COLO829 (cell line): Measurements from ENCODE around the gene RPGRIP1L.

Experiments used
- DNase-seq: peaks from one replicate; pipeline ENCODE4 v3.0.0; 2012; ENCODE audit warnings: low spot score

RPGRIP1L gene

GRCh38 chr16:53651357-53651756, 52.3 kb downstream of the RPGRIP1L start:
- DNase-seq, result no peak

GRCh38 chr16:53646506-53646905, 57.2 kb downstream of the RPGRIP1L start:
- no peak for DNase-seq

- DNase-seq, result no peak
Observed at GRCh38 chr16:53643474-53643873, 60.2 kb downstream of the RPGRIP1L start.

GRCh38 chr16:53642094-53642493, 61.6 kb downstream of the RPGRIP1L start:
- DNase-seq, result no peak

- DNase-seq, result no peak
Observed at GRCh38 chr16:53636978-53637377, 66.7 kb downstream of the RPGRIP1L start.

GRCh38 chr16:53632526-53632925, 71.1 kb downstream of the RPGRIP1L start:
- DNase-seq, result no peak

GRCh38 chr16:53631236-53632025, 72.2 kb downstream of the RPGRIP1L start:
- DNase-seq, result no peak

- no peak for DNase-seq
Observed at GRCh38 chr16:53629607-53630312, 73.9 kb downstream of the RPGRIP1L start.

GRCh38 chr16:53629151-53629550, 74.5 kb downstream of the RPGRIP1L start:
- DNase-seq, result no peak

GRCh38 chr16:53626811-53627210, 76.8 kb downstream of the RPGRIP1L start:
- no peak for DNase-seq

GRCh38 chr16:53626161-53626560, 77.5 kb downstream of the RPGRIP1L start:
- no peak for DNase-seq

GRCh38 chr16:53625221-53625620, 78.4 kb downstream of the RPGRIP1L start:
- no peak for DNase-seq

- no peak for DNase-seq
Observed at GRCh38 chr16:53622315-53622714, 81.3 kb downstream of the RPGRIP1L start.

- DNase-seq, result no peak
Observed at GRCh38 chr16:53620476-53620875, 83.2 kb downstream of the RPGRIP1L start.

- no peak for DNase-seq
Observed at GRCh38 chr16:53619235-53619634, 84.4 kb downstream of the RPGRIP1L start.

- DNase-seq, result no peak
Observed at GRCh38 chr16:53614346-53614745, 89.3 kb downstream of the RPGRIP1L start.

GRCh38 chr16:53612003-53612402, 91.7 kb downstream of the RPGRIP1L start:
- DNase-seq, result no peak

- no peak for DNase-seq
Observed at GRCh38 chr16:53611179-53611696, 92.4 kb downstream of the RPGRIP1L start.

- no peak for DNase-seq
Observed at GRCh38 chr16:53609536-53609935, 94.1 kb downstream of the RPGRIP1L start.

- DNase-seq, result no peak
Observed at GRCh38 chr16:53608094-53608493, 95.6 kb downstream of the RPGRIP1L start.

- DNase-seq, result no peak
Observed at GRCh38 chr16:53605831-53606400, 97.7 kb downstream of the RPGRIP1L start.

GRCh38 chr16:53605356-53605755, 98.3 kb downstream of the RPGRIP1L start:
- DNase-seq, result no peak

GRCh38 chr16:53601961-53602360, 101.7 kb downstream of the RPGRIP1L start:
- DNase-seq, result no peak
